Measurements from ENCODE around the gene PPP4R4.

- no peak for TF ChIP-seq CTCF (IDR thresholded peaks at IDR 0.05; ENCODE audit: insufficient read depth, low read length, poor library complexity, severe bottlenecking)
- TF ChIP-seq EZH2phosphoT487 (conservative IDR thresholded peaks at IDR 0.05; ENCODE audit: low read length), result no peak
Measured at GRCh38 chr14:94126419-94126677, 47.8 kb upstream of the PPP4R4 start.
